Measurements from ENCODE around the gene HSDL1.

DNA sequence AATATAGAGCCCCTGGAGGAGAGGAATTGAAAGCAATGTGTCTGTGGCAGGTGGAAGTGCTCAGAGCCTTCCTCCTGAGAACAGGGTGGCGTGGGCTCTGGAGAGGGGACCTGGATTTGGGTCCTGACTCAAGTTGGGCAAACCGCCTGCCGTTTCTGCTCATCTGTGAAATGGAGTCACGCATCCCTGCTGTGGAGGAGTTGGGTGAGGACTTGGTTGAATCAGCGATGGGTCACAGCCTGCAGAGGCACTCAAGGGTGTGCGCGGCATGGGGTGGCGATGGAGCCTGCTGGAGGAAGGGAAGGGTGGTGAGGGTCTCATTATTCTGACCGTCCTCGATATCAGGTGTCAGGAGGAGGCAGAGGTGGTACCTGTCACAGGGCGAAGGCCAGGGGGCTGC, 49.0 kb upstream of the HSDL1 start:
- TF ChIP-seq POLR2A (IDR thresholded peaks at IDR 0.05) = no peak
- TF ChIP-seq, protein P1, sequence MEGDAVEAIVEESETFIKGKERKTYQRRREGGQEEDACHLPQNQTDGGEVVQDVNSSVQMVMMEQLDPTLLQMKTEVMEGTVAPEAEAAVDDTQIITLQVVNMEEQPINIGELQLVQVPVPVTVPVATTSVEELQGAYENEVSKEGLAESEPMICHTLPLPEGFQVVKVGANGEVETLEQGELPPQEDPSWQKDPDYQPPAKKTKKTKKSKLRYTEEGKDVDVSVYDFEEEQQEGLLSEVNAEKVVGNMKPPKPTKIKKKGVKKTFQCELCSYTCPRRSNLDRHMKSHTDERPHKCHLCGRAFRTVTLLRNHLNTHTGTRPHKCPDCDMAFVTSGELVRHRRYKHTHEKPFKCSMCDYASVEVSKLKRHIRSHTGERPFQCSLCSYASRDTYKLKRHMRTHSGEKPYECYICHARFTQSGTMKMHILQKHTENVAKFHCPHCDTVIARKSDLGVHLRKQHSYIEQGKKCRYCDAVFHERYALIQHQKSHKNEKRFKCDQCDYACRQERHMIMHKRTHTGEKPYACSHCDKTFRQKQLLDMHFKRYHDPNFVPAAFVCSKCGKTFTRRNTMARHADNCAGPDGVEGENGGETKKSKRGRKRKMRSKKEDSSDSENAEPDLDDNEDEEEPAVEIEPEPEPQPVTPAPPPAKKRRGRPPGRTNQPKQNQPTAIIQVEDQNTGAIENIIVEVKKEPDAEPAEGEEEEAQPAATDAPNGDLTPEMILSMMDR (IDR thresholded peaks at IDR 0.05) = no peak

All from tibial nerve (tissue), 3 donors.